HG02610 (cell line): Measurements from ENCODE around the gene ZEB2.

Experiments
- ATAC-seq: cut with Tn5 transposase; IDR thresholded peaks from one replicate; pipeline ENCODE4 v1.9.1; 2021; ENCODE audit warnings: mild to moderate bottlenecking, moderate library complexity; ENCODE audit not compliant: unreplicated experiment

The ZEB2 gene

DNA sequence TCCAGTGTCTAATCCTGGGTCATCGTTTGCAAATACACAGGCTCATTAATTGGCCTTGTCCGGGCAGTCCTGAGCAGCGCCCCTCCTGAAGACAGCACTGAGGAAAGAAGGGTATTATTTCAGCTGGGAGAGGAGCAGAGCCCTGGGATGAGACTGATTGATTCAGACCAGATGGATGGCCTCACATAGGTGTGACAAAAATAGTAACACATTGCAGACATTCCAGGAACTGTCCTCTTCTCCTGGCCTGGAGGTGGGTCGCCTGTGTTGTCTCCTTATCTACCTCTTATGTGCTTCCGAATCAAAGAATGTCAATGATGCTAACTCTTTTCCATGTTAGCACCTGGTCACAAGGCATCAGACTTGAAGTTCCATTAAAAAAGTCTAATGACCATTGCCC lies 45.9 kb downstream of the ZEB2 start:
- no peak for ATAC-seq

DNA sequence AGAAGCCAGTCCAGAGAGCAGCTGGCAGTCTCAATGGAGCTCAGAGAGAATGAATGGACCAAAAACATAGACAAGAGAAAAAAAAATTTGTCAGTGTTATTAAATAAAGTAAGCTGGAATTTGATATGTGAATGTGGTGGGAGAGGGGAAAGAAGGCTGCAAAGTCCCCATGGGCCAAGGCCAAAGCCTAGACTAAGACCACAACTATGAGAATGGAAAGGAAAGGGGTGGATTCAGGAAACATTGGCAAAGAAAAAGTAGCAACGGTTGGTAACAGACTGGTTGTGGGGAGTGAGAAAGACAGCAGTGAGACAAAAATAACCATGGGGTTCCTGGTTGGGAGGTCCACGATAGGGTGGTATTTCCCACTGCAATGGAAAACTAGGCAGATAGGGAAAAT lies 47.0 kb downstream of the ZEB2 start:
- no peak for ATAC-seq

DNA sequence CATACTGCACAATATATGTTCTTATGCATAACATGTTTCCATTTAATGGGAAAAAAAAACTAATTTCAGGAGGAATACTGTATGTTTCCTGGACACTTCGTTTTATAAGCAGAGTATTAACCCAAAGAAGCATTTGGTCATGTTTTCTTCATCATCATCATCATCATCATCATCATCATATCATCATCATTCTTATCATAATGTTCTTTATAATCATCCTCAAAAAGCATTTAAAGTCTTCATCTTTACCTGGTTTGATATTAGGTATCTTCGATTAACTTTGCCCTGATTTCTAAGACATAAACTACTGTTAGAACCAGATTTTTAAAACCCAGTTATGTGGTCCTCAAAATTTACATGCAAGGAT lies 47.9 kb downstream of the ZEB2 start:
- ATAC-seq, result no peak

DNA sequence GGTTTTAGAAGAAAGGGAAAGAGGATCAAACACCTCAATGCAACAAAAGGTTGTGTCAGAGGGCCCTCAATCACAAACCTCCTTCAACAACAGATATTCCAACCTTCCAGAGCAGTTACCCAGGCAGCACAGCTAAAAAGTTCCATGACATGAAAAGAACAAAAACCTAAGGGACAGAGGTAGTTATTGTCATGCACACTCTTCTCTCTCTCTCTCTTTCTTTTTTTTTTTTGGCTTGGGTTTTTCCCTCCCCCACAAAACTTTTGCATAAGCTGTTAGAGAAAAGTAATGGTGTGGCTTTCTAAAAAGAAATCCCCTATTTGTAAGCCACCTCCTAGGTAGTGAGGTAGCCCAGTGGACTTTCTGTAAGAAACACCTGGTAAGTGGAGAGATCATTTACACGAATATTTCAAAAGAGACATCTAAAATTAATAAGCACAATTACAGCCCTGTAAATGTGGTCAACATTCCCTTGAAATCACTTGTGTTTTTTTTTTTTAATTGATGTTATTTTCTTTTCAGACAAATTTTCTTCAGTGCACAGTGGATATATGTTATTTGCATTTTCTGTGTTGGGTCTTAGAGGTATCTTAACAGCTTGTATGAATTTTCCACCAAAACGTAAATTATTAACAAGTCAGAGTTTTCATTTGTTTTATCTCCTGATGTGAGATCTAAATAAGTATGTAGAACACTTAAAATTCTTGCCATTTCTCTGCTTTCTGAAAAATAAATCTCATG lies 48.4 kb downstream of the ZEB2 start:
- peak; percentile 90 for ATAC-seq

DNA sequence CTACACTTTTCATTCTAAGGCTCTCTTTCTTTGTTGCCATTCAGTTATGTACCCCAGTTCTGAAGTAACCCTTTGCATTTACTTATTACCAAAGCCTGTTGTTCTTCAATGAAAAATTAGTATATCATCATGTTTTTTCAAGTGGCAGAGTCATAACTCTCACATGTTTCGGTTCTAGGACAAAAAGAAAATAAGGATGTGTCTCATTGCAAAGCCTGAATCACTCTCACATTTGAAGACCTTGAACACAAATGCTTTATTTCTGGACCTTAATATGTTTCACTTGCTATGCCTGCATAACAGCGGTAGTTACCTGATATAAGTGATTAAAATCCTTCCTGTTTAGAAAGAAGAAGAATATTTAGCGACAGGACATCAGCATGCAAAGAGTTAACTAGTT lies 49.1 kb downstream of the ZEB2 start:
- ATAC-seq, result no peak

DNA sequence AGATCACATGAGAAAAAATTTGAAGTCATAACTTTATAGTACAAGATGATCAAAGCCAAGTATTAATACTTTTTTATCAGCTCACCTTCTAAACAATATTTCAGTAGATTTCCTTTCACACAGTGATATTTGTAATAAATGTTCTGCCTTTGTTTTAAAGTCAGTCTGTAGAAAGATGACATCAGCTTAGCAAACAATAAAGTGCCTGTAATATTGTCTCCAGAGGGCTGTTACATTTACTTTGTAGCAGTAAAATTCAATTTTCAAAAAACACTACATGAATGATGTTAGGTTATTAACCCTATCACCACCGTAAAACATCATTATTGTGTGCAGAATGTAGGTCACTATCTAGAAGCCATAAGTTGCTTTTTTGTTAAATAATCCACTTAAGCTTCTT lies 49.6 kb downstream of the ZEB2 start:
- ATAC-seq, result no peak

DNA sequence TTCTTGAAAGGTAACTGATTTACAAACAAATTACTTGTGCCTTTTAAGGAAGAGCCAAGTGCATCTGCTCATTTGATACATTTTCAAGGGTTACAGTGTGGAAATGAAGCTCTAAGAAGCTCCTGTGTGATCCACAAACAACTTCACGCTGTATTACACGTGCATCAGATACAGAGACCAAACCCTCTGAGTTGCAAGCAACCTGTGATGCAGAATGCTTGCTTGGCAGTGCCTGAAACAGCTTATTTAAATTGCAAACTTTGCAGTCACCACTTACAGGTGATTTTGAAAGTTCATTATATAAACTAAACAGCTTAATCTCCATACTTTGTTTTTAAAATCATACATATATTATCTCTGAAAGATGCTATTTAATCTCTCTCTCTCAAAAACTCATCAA lies 50.1 kb downstream of the ZEB2 start:
- ATAC-seq, result no peak

DNA sequence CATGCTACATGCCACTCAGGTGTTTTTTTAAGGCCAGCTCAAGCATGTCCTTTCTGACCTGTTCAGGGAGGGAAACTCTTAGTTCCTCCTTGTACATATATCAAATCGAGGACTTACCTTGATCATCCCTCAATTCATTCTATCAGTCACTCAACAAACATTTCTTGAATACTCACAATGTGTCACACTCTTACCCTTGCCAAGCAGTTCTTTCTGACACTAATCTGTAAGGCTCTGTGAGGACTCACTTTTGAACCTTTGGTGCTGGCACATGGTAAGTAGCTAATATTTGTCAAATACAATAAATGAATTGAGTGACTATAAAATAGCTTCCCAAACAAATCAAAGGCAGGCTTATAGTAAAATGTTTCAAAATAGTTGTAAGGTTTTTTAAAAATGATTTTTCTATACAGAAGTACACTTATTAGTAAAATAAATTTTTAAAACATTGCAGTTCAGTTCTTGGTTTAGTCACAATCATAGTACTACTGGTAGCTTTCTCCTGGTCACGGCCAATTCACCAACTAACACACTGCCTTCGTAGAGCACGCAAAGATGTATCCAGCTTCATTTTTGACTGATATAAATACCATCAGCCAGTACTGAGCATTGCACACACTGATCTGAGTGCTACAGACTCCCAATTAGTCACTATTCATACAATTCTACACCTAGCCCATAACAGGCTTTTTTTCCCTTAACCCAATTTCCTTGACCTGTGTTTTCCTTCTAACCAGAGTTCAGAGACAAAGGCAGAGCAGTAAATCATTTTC lies 50.9 kb downstream of the ZEB2 start:
- ATAC-seq, result no peak

DNA sequence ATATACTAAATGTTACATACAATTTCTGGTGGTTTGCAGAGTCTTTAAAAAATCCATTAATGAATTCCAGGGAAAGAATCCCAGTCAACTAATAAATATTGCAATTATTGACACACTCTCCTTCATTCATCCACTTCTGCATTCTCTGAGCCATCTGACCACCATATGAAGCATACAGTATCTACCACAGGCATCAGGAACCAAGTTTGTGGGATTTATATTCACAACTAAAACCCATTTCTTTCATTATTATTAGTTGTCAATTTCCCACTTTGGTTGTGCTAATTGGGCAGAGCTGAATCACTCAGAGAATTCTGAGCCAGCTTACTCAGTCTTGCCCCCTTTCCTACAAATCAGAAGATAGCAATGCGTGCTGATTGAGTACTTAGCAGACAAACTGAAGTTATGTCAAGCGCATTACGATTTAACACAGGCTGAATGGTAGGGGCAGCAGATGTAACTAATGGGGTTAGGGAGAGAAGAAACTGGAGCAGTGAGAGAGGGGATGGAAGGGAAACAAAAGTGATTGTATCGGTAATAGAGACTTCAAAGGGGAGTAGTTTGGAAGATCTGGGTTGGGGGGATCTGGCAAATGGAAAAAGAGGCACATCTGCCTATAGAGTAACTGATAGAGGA lies 52.3 kb downstream of the ZEB2 start:
- no peak for ATAC-seq

DNA sequence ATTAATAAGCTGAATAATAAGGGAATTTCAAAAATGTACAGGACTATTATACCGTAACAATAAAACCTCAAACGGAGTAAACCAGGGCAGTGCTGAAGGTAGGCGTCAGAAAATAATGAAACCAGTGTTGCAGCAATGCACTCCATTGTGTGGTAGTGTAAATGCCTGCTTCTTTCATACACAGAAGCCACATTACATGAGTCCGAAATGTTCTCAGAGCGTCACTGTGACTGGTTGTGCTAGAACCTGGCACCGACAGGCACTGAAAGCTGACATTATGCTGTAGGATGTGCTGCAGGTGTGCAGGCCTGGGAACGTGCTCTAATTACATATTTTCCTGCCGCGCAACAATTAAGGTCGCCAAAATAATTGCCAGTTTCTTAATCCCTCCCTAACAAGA lies 53.3 kb downstream of the ZEB2 start:
- no peak for ATAC-seq

DNA sequence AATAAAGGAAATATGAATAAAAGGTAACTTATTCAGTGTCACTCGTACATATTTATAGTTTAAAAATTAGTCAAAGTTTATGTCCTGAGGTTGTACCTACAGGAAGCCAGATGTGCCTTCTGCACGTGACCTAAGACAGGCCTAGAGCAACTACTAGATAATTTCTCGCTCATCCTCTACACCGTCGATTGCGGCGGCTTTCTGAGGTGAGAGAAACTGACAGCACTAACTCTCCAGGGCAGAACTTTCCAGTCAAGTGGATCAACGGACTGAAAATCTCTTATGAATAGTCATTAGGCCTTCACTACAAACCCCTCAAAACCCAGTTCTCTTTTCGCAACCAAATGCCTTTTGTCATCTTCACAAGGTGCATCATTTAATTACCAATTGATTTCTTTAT lies 54.2 kb downstream of the ZEB2 start:
- ATAC-seq, result no peak

DNA sequence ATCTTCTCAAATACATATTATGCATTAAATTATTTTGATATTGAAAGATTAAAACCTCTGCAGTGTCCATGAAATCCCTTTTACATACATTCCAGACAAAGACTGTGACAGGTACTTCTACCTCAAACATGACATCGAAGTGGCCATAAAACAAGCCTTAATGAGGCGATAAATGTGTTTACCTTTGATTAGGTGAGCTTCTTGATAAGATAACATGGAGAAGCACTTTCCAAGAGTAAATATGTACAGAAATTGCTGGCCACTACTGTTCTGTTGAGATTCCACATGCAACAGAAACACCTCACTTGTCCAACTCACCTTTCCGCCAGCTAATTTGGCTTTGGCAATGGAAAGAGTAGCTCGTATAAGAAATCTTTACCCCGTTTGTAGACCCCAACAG lies 55.2 kb downstream of the ZEB2 start:
- no peak for ATAC-seq

DNA sequence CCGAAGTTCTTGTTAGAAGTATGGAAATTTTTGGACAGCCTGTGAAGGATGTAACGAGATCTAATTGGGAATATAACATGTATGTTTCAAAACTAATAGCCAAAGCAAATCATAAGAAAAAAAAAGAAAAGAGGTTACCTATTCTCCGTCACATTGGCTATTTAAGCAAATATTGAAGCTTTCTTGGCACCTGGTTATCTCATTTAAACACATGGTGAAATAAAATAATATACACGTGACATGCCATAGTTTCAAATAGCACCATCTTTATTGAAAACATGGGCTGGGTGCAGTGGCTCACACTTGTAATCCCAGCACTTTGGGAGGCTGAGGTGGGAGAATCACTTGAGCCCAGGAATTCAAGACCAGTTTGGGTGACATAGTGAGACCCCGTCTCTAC lies 56.7 kb downstream of the ZEB2 start:
- ATAC-seq, result no peak

DNA sequence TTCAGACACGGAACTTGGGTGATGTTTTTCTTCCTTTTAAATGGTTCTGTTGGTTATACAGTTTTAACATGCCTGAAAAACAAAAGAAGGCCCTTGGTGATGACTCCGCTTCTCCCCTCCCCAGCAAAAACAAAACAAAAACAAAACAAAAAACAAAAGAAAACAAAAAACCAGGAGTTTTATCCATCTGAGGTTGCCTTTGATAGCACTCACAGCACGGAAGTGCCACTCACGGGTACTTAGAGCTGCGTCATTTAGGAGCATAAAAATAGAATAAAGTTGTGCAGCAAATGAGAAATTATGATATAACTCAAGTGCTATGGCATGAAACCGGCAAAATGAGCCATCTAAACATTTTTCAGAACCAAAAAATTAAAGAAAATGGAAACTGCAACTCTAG lies 57.7 kb downstream of the ZEB2 start:
- no peak for ATAC-seq

DNA sequence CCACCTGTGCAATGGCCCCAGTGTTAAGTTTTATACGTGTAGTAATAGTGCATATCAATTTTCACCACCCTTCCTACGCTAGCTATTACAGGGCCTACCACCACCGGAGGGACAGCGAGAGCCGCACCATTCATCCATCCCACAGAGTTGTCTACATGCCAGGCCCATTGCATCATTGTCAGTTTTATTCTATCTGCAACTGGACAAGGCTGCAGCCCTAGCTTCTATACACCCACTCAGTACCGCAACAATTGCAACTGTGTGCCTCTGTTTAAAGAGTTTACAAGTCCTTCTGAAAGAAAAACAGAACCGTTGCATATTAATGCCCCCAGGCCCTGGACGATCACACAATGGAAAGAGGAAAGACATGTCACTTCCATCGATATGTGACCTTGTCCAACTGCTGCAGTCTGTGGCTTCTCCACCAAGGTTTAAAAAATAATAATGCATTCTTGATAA lies 58.6 kb downstream of the ZEB2 start:
- ATAC-seq, result no peak

DNA sequence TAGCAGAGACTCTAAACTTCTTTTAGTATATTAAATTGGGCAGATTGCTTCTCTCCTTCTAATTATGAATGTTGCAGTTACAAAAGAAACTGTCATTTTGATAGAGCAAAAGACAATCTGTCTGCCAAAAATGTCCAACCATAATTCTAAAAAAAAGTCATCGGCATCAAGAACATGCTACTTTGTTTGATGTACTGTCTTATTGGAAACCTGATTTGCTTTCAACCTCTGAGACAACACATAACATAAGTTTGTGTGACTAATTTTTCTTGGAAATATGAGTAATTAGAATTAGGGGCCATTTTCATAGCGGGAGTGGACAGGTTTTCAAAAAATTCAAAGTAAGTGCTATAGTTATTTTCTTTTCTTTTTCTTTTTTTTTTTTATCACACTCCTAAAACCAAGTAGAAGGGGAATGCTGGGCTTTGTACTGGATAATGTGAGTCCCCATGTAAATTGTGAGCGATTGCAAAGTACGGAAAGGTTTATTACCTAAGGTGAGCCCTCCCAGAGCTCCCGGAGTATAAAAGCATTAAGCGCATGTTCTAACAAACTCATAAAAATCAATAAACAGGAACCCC lies 59.1 kb downstream of the ZEB2 start:
- ATAC-seq, result no peak

DNA sequence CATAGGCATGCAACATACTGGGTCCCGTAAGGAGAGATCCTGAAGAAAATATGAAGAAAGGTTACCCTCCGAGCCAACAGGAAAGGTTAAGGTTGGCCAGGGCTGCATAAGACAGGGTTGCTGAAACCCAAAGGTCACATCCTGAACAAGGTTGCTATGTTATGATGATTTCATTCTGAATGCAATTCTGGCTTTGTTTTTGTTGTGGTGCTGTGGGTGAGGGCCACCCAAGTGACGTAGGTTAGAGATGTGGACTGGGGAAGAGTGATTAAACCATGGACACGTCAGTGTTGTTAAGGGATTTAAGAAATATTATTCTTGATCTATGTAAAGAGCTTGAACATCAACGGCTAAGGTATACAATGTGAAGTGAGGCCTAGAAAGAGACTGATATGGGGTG lies 60.0 kb downstream of the ZEB2 start:
- ATAC-seq, result no peak

DNA sequence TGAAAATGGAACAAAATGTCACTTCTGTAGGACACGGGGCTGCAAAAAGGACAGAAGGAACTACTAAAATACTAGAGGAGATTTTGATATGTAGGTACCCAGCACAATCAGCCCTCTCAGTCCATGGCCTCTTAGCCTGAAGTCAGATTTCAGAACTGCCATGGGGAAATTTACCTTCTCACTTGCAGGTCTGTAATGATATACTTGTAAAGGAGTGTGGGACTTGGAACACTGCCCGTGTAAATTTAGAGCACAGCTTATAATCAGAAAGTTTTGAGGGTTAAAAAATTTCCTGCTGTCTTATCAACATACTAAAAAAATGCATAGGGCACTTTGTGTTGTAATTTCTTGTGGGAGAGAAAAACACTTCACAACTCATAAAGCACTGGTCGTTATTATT lies 60.6 kb downstream of the ZEB2 start:
- no peak for ATAC-seq

DNA sequence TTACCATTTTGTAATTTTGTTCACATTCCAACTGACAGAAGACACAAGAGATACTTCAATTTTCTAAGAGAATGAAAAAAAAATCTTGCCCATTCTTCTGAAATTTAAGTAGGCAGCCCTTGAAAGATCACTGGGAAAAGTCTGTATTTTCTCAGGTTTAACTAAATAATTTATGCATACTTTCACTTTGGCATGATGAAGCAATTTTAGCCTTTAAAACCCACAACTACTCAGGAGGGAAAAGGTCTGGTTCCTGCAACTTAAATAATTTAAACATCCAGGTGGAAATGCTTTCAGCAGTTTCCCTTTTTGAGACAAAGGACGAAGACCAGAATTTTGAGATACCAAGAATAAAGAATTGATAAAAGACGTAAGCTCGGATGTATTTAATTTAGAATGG lies 61.4 kb downstream of the ZEB2 start:
- ATAC-seq, result no peak

DNA sequence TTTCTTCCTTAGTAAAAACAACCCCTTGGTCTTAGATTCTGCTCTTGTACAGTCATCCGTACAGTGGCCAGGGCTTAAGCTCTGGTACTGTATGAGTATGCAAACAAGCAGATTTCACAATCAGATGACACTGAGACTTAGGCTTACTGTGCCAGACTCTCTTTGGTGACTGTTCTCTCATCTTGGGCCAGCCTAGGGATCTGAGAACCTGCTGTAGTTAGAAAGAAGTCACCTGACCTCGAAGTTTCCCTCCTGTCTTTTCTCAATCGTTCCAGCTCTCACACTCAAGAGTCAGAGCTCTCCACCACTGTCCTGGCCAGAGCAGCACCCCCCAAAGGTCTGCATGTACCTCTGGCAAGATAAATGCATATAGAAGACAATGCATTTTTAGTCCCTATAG lies 63.2 kb downstream of the ZEB2 start:
- ATAC-seq, result peak; percentile 69

DNA sequence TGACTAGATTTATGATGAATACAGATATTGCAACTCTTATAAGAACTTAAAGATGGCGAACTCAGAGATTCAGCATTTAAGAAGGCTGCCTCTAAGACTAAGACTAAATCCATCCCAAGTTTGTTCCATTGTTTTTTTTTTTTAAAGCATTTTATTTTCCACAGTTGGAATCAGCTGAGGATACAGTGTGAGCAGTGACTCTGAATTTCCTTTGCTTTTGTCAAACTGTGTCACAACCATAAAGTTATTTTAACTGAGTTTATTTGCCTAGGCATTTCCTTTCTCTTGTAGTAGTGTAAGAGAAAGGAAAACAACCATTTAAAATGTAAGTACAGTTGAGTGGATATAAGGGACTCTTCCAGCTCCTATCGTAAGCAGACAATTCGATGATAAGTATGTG lies 63.9 kb downstream of the ZEB2 start:
- ATAC-seq, result no peak
